WTC11 (cell line): ENCODE data around the gene PLEKHB1. TPM values are rescaled to one million over a fixed set of nuclear protein-coding genes. Genes with fewer than 3 reads are reported as not detected.

Experiments
- ATAC-seq: fragments of 200-7000 bp; cut with Tn5 transposase; 2 replicates; pipeline ENCODE4 v1.10.0; 2021; ENCODE audit warnings: mild to moderate bottlenecking, moderate library complexity
- CTCF ChIA-PET: fragments of 300-600 bp; sonication (Branson Sonifier 250); formaldehyde crosslinking; loops from one replicate; lab custom pipeline; 2021; ENCODE audit warnings: antibody characterized with exemption; lab: Charles Lee
- POLR2A ChIA-PET: fragments of 350-600 bp; sonication (Branson Sonifier 250); formaldehyde crosslinking; loops from one replicate; lab custom pipeline; 2021; ENCODE audit warnings: antibody characterized with exemption; lab: Charles Lee
- DNase-seq: peaks from one replicate; pipeline ENCODE4 v3.0.0; 2021; ENCODE audit warnings: low spot score
- H3K27ac Mint-ChIP-seq: 2 replicates; pipeline ENCODE4 v1.8.0; 2021; ENCODE audit warnings: mixed read lengths
- H3K27me3 Mint-ChIP-seq: 2 replicates; pipeline ENCODE4 v1.8.0; 2021; ENCODE audit warnings: low read depth, mild to moderate bottlenecking, moderate library complexity, mixed read lengths
- H3K36me3 Mint-ChIP-seq: 2 replicates; pipeline ENCODE4 v1.8.0; 2021; ENCODE audit warnings: mixed read lengths
- H3K4me1 Mint-ChIP-seq: 2 replicates; pipeline ENCODE4 v1.8.0; 2022; ENCODE audit warnings: mixed read lengths
- H3K4me3 Mint-ChIP-seq: 2 replicates; pipeline ENCODE4 v1.8.0; 2021; ENCODE audit warnings: mild to moderate bottlenecking, moderate library complexity, mixed read lengths
- H3K9me3 Mint-ChIP-seq: 2 replicates; pipeline ENCODE4 v1.8.0; 2021; ENCODE audit warnings: mixed read lengths
- AR ChIP-seq: fragments of 250-450 bp; sonication (Bioruptor Pico); IDR thresholded peaks from 2 replicates; pipeline ENCODE4 v1.9.0; 2021; ENCODE audit warnings: mild to moderate bottlenecking
- ATF1 ChIP-seq: sonication (generic); formaldehyde crosslinking; IDR thresholded peaks from 2 replicates; pipeline ENCODE4 v1.8.1; 2023; ENCODE audit warnings: mild to moderate bottlenecking, moderate library complexity, missing genetic modification reagents
- ATF2 ChIP-seq: sonication (generic); formaldehyde crosslinking; IDR thresholded peaks from 2 replicates; pipeline ENCODE4 v1.8.1; 2022; ENCODE audit warnings: low read depth, missing genetic modification reagents, borderline replicate concordance
- E2F5 ChIP-seq: sonication (generic); formaldehyde crosslinking; IDR thresholded peaks from 2 replicates; pipeline ENCODE4 v1.8.1; 2022; ENCODE audit warnings: mild to moderate bottlenecking, moderate library complexity, missing genetic modification reagents
- FOXJ3 ChIP-seq: sonication (generic); formaldehyde crosslinking; IDR thresholded peaks from 2 replicates; pipeline ENCODE4 v1.9.0; 2021; ENCODE audit warnings: missing genetic modification reagents, mild to moderate bottlenecking, borderline replicate concordance
- JUN ChIP-seq: sonication (generic); formaldehyde crosslinking; IDR thresholded peaks from 2 replicates; pipeline ENCODE4 v1.8.0; 2023; ENCODE audit warnings: mild to moderate bottlenecking, missing genetic modification reagents
- MAX ChIP-seq: sonication (generic); formaldehyde crosslinking; IDR thresholded peaks from 2 replicates; pipeline ENCODE4 v1.8.0; 2022; ENCODE audit warnings: mild to moderate bottlenecking, missing genetic modification reagents
- RORB ChIP-seq: fragments of 250-450 bp; sonication (Bioruptor Pico); IDR thresholded peaks from 2 replicates; pipeline ENCODE4 v1.9.0; 2021; ENCODE audit warnings: mild to moderate bottlenecking
- SMAD4 ChIP-seq: sonication (generic); formaldehyde crosslinking; IDR thresholded peaks from 2 replicates; pipeline ENCODE4 v1.8.0; 2022; ENCODE audit warnings: mild to moderate bottlenecking, missing genetic modification reagents
- SOX15 ChIP-seq: fragments of 250-450 bp; sonication (Bioruptor Pico); IDR thresholded peaks from 2 replicates; pipeline ENCODE4 v1.9.0; 2021; ENCODE audit warnings: mild to moderate bottlenecking
- STAT6 ChIP-seq: sonication (generic); formaldehyde crosslinking; conservative IDR thresholded peaks from 2 replicates; pipeline ENCODE4 v1.8.1; 2023; ENCODE audit warnings: mild to moderate bottlenecking, low read depth, missing genetic modification reagents, moderate library complexity
- TCF7 ChIP-seq: sonication (generic); formaldehyde crosslinking; IDR thresholded peaks from 2 replicates; pipeline ENCODE4 v1.8.0; 2022; ENCODE audit warnings: mild to moderate bottlenecking, low read depth, missing genetic modification reagents, moderate library complexity
- TEAD4 ChIP-seq: sonication (generic); formaldehyde crosslinking; IDR thresholded peaks from 2 replicates; pipeline ENCODE4 v1.8.0; 2022; ENCODE audit warnings: mild to moderate bottlenecking, missing genetic modification reagents
- TP53 ChIP-seq: sonication (generic); formaldehyde crosslinking; IDR thresholded peaks from 2 replicates; pipeline ENCODE4 v1.8.1; 2023; ENCODE audit warnings: mild to moderate bottlenecking, missing genetic modification reagents
- USF1 ChIP-seq: sonication (generic); formaldehyde crosslinking; IDR thresholded peaks from 2 replicates; pipeline ENCODE4 v1.8.0; 2022; ENCODE audit warnings: mild to moderate bottlenecking, missing genetic modification reagents
- ZMAT4 ChIP-seq: fragments of 250-450 bp; sonication (Bioruptor Pico); IDR thresholded peaks from 2 replicates; pipeline ENCODE4 v1.9.0; 2021; ENCODE audit warnings: mild to moderate bottlenecking
- ZNF121 ChIP-seq: sonication (generic); formaldehyde crosslinking; IDR thresholded peaks from 2 replicates; pipeline ENCODE4 v1.8.0; 2023; ENCODE audit warnings: missing genetic modification reagents
- ZNF219 ChIP-seq: sonication (generic); formaldehyde crosslinking; IDR thresholded peaks from 2 replicates; pipeline ENCODE4 v1.8.0; 2023; ENCODE audit warnings: missing genetic modification reagents, mild to moderate bottlenecking, borderline replicate concordance
- ZNF512 ChIP-seq: sonication (generic); formaldehyde crosslinking; IDR thresholded peaks from 2 replicates; pipeline ENCODE4 v1.8.1; 2022; ENCODE audit warnings: missing genetic modification reagents, borderline replicate concordance
- total RNA-seq: library from RNA; stranded (reverse); gene quantifications from 3 replicates; pipeline ENCODE4 v1.2.3, GENCODE V29; 2021

Gene PLEKHB1
- total RNA-seq, 1 experiment from 2014 or later = 12.0 TPM

GRCh38 chr11:73640592-73640991 is 5.8 kb upstream of the PLEKHB1 start (continued):
- no peak for TF ChIP-seq SOX15 (CRISPR knock-in tag)
- no peak for TF ChIP-seq E2F5 (CRISPR knock-in tag)
- no peak for TF ChIP-seq JUN
- no peak for TF ChIP-seq RORB (CRISPR knock-in tag)

- H3K36me3 Mint-ChIP-seq = no peaks in the 10 kb centered on the region
- DNase-seq (no peak), ATAC-seq (no peak)
- no peak overlapping the region for H3K27ac Mint-ChIP-seq
- H3K9me3 Mint-ChIP-seq = no peaks in the 10 kb centered on the region
- no peak for TF ChIP-seq FOXJ3 (CRISPR knock-in tag)
- no peak for TF ChIP-seq ATF2 (CRISPR knock-in tag)
- TF ChIP-seq ATF1 (CRISPR knock-in tag) = no peak
- TF ChIP-seq TCF7 (CRISPR knock-in tag) = no peak
- no peak for TF ChIP-seq STAT6
- POLR2A ChIA-PET = no interaction called here
- CTCF ChIA-PET = interaction anchor here (2.5 to 8.9 kb wide), 2 partner anchors 16 to 20 kb away, joined by 12 to 96 read pairs; no protein-coding TSS in a partner anchor
- peaks cover 14% of the 10 kb centered on the region for H3K4me1 Mint-ChIP-seq
- peaks cover 92% of the 10 kb centered on the region for H3K27me3 Mint-ChIP-seq
- H3K4me3 Mint-ChIP-seq = no peak overlapping the region
Observed at GRCh38 chr11:73641668-73642067, 4.7 kb upstream of the PLEKHB1 start.

- H3K4me3 Mint-ChIP-seq = peak overlapping the region; percentile 87
- TF ChIP-seq ZNF121 (no peak), SMAD4 (no peak), ZNF219 (CRISPR knock-in tag) (no peak), ZNF512 (no peak), ZMAT4 (CRISPR knock-in tag) (no peak), TEAD4 (CRISPR knock-in tag) (no peak), MAX (CRISPR knock-in tag) (peak; percentile 18; the same call in 1 of the 2 replicates), AR (CRISPR knock-in tag) (no peak), TP53 (CRISPR knock-in tag) (0 out of 2 replicates have a peak, but pooled peaks have one; percentile 6), USF1 (CRISPR knock-in tag) (no peak)
Observed at GRCh38 chr11:73645121-73645969, 1.0 kb upstream of the PLEKHB1 start.

More at GRCh38 chr11:73645121-73645969, 1.0 kb upstream of the PLEKHB1 start:
- CTCF ChIA-PET = interaction anchor here (0.6 to 8.9 kb wide), 12 partner anchors 10 to 294 kb away, joined by 3 to 104 read pairs (median 4); no protein-coding TSS in a partner anchor
- POLR2A ChIA-PET = interaction anchor here (0.5 to 1.8 kb wide), 4 partner anchors 15 to 212 kb away, joined by 3 to 6 read pairs (median 4); no protein-coding TSS in a partner anchor
- Mint-ChIP-seq H3K27ac (no peak overlapping the region), H3K4me1 (peaks cover 38% of the 10 kb centered on the region), H3K36me3 (no peaks in the 10 kb centered on the region), H3K9me3 (no peaks in the 10 kb centered on the region), H3K27me3 (peaks cover 94% of the 10 kb centered on the region)
- ATAC-seq (peak; percentile 37), DNase-seq (no peak)
